GM06990 (cell line): ENCODE results near the gene TP53RK.

ENCODE experiments used
- DNase-seq: peaks from one replicate; pipeline ENCODE4 v3.0.0-alpha.2; 2011; ENCODE audit not compliant: insufficient read length; ENCODE audit errors: extremely low read depth
- H3K27me3 ChIP-seq: replicated peaks from 2 replicates; pipeline ENCODE4 v1.6.0; 2011; ENCODE audit warnings: low read length; ENCODE audit not compliant: control insufficient read depth, insufficient read depth
- H3K36me3 ChIP-seq: 2 replicates; pipeline ENCODE4 v1.5.1; 2011; ENCODE audit warnings: low read length; ENCODE audit not compliant: control insufficient read depth, insufficient read depth
- H3K4me3 ChIP-seq: replicated peaks from 2 replicates; pipeline ENCODE4 v1.5.1; 2011; ENCODE audit warnings: low read depth, mild to moderate bottlenecking, control low read depth, low read length
- CTCF ChIP-seq: IDR thresholded peaks from 2 replicates; pipeline ENCODE4 v1.5.1; 2011; ENCODE audit warnings: low read length, control low read depth, mild to moderate bottlenecking, inconsistent platforms; ENCODE audit not compliant: insufficient read depth, poor library complexity, severe bottlenecking

TP53RK gene

GRCh38 chr20:46638134-46638897 lies 50.9 kb downstream of the TP53RK start:
- no peak overlapping the region for H3K4me3 ChIP-seq
- H3K36me3 ChIP-seq, result no peaks in the 10 kb centered on the region
- no peak for DNase-seq
- H3K27me3 ChIP-seq, result no peaks in the 10 kb centered on the region; the same call in 1 of the 2 replicates
- TF ChIP-seq CTCF, result no peak

- H3K27me3 ChIP-seq, result no peaks in the 10 kb centered on the region; the same call in 1 of the 2 replicates
- no peak for TF ChIP-seq CTCF
These were observed 51.7 kb downstream of the TP53RK start for GRCh38 chr20:46637427-46638133.

GRCh38 chr20:46637020-46637419 lies 52.2 kb downstream of the TP53RK start:
- H3K36me3 ChIP-seq, result no peaks in the 10 kb centered on the region
- no peak for TF ChIP-seq CTCF
- DNase-seq, result no peak
- H3K4me3 ChIP-seq, result no peak overlapping the region
- H3K27me3 ChIP-seq, result no peaks in the 10 kb centered on the region; the same call in 1 of the 2 replicates

More at GRCh38 chr20:46637427-46638133, 51.7 kb downstream of the TP53RK start:
- no peak for DNase-seq
- Histone ChIP-seq H3K36me3 (no peaks in the 10 kb centered on the region), H3K4me3 (no peak overlapping the region)

GRCh38 chr20:46636514-46636913 lies 52.7 kb downstream of the TP53RK start:
- DNase-seq, result no peak
- Histone ChIP-seq H3K36me3 (no peaks in the 10 kb centered on the region), H3K4me3 (no peak overlapping the region), H3K27me3 (no peaks in the 10 kb centered on the region; the same call in 1 of the 2 replicates)
- TF ChIP-seq CTCF, result no peak

GRCh38 chr20:46635514-46636136 lies 53.6 kb downstream of the TP53RK start:
- DNase-seq, result no peak
- H3K27me3 ChIP-seq, result no peaks in the 10 kb centered on the region; the same call in 1 of the 2 replicates
- no peak overlapping the region for H3K4me3 ChIP-seq
- no peak for TF ChIP-seq CTCF
- no peaks in the 10 kb centered on the region for H3K36me3 ChIP-seq
